GM18526 (cell line): ENCODE results near the gene VAT1L.

Experiments
- POLR2A ChIP-seq: IDR thresholded peaks from 3 replicates; pipeline ENCODE4 v1.6.1; 2011; ENCODE audit not compliant: insufficient read length; ENCODE audit errors: extremely low read depth

VAT1L gene

DNA sequence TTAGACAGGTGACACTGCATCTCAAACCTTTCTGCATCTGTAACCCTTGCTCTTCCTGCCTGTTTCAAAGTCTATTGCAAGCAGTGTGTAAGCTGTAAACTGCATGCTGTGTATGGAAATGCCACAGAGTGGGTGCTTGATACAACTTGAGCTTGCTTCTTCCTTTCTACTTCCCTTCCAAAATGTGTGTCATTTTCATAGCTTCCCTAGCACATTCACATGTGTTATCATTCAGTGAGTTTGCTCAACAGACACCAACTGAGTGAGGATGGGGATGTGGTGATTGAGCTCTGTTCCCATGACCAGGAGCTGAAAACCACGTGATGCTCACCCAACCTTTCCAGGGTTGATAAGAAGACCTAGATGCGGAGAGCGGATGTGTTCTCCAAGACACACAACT lies 111.1 kb downstream of the VAT1L start:
- no peak for TF ChIP-seq POLR2A

DNA sequence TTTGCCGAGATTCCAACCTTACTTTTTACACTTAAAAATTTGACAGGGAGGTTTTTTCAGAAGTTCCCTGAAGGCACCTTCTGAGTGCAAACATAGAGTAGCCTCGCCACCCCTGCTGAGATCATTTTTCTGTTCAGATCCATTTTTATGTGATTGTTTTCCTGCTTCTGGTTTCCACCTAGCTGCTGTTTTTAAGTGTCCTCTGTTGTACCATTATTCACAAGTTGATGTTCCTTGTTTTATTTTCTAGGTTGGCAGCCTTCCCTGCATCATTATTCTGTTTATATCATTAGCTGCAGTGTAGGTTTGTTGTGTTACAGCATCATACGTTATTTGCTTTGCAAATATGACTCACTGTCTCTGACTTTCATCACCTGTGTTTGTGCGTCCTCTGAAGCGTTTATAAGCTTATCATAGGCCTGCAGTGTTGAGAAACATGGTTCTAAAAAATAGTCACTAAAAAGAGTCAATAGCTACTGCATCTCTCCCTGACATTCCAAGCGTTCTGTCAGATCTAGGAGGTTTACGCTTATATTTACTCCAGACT lies 117.1 kb downstream of the VAT1L start:
- no peak for TF ChIP-seq POLR2A

DNA sequence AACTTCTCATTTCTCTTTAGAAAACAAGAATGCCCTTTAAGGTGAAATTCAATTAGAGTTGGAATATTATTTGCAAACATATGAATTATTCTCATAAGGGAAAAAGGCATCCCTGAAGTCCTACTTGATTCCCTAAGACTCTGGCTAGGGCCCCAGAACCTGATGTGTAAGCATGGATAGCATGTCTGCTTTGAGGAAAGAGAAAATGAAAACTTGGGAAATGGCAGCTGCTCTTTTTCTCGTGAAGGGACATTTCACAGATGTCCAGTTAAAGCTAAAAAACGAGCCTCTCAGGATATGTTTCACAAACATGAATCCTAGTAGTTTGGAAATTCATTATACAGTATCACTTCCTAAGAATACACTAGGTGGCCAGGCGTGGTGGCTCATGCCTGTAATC lies 121.7 kb downstream of the VAT1L start:
- no peak for TF ChIP-seq POLR2A

DNA sequence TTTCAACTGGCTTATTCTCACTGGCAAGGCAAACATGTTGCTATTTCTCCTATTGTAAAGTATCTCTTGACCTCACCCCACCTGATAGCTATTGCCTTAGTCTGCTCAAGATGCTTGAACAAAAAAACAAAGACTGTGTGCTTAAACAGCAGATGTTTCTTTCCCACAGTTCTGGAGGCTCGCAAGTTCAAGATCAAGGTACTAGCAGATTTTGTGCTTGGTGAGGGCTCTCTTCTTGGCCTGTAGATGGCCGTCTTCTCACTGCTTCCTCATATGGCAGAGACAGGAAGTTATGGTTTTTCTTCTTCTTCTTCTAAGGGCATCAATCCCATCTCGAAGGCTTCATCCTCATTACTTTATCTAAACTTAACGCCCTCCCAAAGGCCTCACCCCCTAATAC lies 124.3 kb downstream of the VAT1L start:
- TF ChIP-seq POLR2A, result no peak

DNA sequence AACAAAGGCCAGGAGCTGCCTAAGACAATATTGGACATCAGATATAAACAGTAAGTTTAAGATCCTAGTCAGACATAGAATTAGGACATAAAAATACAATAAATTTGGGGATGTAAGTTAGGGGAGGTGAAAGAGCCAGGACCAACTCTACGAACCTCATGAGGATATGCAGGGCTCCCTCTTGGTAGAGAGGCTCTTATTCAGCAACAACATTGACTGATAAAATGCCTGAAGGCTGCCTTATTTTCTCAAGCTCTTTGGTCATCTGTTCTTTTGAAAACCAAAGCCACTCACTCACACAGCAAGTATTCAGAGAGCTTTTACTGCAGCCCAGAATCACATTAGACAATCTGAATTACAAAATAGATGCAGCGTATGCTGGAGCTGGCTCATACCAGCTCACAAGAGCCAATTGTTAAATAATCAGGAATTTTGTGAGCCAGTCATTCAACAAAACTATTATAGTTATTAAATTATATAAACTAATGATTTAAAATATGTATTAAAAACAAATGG lies 125.4 kb downstream of the VAT1L start:
- TF ChIP-seq POLR2A, result no peak

DNA sequence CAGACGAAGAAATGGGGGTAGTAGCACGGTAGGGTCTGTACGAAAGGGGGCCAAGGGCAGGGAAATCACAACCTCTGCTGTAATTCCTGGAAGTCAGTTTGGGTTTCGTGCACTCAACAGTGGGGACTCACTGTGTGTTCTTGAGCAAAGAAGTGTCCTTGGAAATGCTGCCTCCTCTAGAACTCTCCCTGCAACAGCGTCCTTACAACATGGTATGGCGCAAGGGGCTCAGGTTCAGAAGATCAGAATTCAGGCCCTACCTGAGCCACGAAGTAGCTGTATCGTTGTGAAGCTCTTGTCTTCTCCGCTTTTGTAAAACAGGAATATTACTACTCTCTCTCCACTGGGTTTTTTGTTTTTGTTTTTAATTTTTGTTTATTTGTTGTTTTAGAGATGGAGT lies 127.7 kb downstream of the VAT1L start:
- TF ChIP-seq POLR2A, result no peak

DNA sequence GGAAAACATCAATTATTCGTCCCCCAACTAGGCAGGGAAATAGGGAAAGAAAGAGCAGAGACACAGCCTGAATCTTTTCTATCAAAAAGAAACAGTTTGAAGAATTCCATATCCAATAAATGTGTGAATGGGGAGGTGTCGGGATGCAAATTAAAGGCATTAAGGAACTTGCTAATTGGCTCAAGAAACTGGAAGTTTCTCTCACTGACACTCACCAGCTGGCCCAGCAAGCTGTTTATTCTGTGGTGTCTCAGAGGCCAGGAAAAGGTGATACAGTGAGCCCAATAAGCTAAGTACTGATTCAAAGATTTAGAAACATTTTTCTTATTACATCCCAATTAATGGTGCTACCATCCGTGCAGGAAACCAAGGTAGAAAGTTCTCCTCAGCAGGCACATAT lies 129.6 kb downstream of the VAT1L start:
- TF ChIP-seq POLR2A, result no peak

DNA sequence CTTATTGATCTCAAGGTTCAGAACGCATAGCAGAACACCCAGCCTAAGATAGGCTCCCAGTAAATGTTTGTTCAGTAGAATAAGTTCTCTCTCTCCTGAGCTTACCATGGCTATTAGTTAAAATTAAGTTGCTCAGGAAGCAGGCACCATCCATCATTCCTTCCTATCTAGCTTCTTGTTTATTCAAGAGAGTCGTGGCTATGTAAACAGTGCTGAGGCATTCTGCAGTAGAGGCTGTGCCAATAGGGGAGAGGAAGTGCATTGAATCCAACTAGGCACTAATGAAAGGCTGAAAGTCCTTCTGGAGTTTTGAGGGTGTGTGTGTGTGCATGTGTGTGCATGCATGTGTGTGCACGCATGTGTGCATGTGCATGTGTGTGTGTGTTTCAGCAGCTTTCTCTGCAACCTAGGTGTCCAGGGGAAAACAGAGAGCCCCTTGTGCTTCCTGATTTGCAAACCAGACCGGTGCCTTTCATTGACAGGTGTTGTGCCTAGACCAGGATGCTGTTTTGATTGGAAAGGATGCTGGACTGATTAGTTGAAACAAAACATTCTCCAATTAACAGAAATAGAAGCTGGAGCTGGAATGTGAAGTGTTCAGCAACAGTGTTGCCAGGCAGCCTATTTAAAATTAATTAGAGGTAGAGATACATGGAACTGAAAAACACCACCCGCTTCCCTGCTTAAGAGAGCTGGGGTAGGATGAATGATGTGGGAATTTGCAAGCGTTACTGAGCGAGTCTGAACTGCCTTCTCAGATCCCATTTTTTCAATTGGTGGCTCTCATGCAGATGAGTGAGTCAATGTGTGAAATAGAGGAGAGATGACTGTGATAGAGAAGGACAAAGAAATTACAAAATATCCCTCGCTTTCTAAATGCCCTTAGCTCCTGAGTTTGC lies 130.7 kb downstream of the VAT1L start:
- no peak for TF ChIP-seq POLR2A

DNA sequence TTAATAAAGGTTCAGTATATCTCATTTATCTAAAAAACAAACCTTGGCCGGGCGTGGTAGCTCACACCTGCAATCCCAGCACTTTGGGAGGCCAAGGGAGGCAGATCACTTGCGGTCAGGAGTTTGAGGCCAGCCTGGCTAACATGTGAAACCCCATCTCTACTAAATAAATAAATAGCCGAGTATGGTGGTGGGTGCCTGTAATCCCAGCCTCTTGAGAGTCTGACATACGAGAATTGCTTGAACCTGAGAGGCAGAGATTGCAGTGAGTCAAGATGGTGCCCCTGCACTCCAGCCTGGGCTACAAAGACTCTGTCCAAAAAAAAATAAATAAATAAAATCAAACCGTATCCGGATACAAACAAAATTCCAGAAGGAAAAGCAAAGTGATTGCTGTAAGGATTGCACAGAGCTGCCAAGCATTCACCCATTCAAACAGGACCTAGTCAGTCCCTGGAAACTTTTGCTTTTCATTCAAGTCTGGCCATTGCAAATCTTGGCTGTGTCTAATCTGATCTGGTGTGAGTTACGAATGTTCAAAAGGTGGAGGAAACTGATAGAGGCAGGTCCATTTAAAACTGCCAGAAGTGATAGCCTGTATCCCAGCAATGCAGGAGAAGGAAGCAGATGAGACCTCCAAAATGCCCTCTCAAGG lies 131.5 kb downstream of the VAT1L start:
- no peak for TF ChIP-seq POLR2A

DNA sequence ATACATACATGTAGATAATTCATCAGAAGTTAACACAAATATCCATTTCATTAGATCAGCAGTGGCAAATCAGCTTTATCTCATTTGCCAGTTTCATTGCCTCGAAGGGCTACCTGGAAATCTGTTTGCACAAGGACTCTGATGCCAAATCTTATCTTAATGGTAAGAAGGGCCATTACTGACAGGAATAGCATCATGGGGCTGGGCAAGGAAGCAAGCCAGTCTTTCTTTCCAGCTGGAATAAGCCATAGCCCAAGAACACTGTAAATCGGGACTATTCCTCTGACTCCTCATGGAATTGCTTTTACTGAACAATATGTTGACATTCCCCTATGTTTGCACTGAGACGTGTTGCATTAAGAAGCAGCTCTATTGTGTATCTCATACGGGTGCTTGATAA lies 132.6 kb downstream of the VAT1L start:
- no peak for TF ChIP-seq POLR2A

DNA sequence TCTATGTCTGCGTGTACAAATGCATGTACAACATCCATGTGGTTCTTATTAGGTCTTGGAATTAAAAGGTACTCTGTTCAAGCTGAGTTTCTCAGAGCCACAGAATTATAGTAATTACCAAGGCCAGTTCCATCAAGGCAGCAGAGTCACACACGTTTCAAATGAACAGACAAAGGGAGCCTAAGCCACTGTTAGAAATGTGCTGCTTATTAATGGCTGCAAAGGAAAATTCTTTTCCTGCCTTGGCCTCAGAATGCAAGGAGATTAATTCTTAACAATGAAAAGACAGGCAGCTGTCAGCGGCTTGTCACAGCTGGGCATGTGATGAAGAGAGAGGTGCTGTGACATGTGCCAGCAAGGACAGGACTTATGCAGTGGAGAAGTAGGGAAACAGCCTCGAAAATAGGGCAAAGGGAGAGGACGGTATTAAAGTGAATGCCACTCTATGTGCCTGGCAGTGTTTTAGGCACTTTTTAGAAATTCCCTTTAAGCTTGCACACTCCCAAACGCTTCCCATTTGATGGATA lies 133.9 kb downstream of the VAT1L start:
- TF ChIP-seq POLR2A, result no peak

DNA sequence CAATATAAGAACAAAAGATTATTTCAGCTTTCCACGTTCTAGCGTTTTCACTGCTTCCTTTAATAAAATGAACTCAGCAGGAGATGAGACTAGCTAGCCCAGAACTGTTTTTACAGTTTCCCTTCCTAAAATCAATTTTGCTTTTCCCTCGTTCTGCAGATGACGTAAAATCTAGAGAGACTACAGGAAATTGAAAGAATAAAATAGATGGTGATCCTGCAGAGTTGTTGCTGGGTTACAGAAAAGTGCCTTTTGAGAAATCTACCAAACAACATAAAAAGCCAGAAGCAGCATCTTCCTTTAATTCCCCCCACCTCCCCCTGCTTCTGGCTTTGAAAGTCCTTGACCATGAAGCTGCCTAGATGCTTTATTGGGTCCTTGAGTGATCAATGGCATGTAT lies 137.2 kb downstream of the VAT1L start:
- TF ChIP-seq POLR2A, result no peak

DNA sequence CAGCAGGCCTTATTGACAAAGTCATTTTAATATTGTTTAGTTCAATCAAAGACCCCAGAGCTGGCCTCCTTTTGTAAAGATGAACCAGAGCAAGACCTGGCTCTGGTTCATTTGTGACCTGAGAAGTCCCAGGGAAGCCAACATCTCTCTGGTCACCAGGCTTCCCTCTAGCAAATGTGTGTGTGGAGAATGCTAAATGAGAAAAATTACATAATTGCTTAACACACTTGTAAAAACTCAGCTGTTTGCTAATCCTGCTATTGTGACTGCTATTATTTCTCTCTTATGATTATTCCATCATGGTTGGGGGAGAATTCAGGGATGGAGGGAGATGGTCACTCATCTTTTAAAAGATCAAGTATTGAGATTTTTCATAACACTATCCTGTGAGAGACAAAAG lies 139.7 kb downstream of the VAT1L start:
- no peak for TF ChIP-seq POLR2A

DNA sequence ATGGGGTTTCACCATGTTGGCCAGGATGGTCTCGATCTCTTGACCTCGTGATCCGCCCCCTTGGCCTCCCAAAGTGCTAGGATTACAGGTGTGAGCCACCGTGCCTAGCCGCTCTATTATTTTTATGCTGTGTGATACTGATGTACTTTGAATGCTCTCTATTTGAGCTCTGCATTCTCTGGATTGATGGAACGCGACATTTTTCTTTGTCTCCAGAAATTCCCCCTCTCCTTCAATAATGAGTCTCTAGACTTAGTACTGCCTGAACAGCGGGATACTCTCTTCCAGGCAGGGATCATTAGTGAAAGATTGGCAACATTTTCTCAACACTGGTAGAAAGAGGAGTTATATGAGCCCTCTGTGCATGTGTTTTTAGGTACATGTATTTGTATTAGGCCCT lies 140.6 kb downstream of the VAT1L start:
- TF ChIP-seq POLR2A, result no peak

DNA sequence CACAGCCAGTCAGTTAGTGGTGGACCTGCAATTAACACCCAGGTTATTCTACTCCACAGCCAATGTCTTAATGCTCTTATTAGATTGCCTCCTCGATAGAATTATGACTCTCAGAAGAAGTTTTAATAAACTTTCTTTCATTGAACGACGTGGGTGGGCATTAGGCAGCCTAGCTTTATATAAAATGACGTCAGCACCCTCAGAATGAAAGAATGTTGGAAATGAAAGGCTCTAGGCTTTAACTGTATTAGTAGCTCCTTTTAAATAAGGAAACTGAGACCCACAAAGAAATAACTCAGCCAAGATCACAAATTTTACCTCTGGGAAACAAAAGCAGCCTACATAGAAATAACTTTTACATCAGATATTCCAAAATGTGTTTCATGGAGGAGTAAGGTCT lies 142.7 kb downstream of the VAT1L start:
- no peak for TF ChIP-seq POLR2A
